SU-DHL-6 (cell line): ENCODE data around the gene B3GNT8.

ENCODE experiments used
- H2AFZ ChIP-seq: fragments of 200-600 bp; sonication (generic); 2 replicates; pipeline ENCODE4 v1.6.1; 2014; ENCODE audit warnings: low read depth, mild to moderate bottlenecking, moderate library complexity, mixed read lengths, antibody characterized with exemption, low read length; ENCODE audit not compliant: severe bottlenecking
- H3F3A ChIP-seq: fragments of 200-600 bp; shearing (Covaris generic); 2 replicates; pipeline ENCODE4 v1.6.0; 2016; ENCODE audit warnings: antibody characterized with exemption, mild to moderate bottlenecking; ENCODE audit not compliant: insufficient read depth
- H3K27ac ChIP-seq: fragments of 200-600 bp; sonication (generic); 2 replicates; pipeline ENCODE4 v1.5.1; 2016; ENCODE audit warnings: low read depth, mild to moderate bottlenecking, low read length, moderate library complexity, mixed read lengths
- H3K27me3 ChIP-seq: fragments of 200-600 bp; sonication (generic), shearing (Covaris generic); 2 replicates; pipeline ENCODE4 v1.6.0; 2014; ENCODE audit warnings: mild to moderate bottlenecking, low read length
- H3K36me3 ChIP-seq: fragments of 200-600 bp; sonication (generic); 2 replicates; pipeline ENCODE4 v1.6.1; 2014; ENCODE audit warnings: mild to moderate bottlenecking, low read length, mixed read lengths
- H3K4me2 ChIP-seq: fragments of 300-600, 200-600 bp; shearing (Covaris generic), sonication (generic); 2 replicates; pipeline ENCODE4 v1.6.0; 2014; ENCODE audit warnings: low read length, low read depth, mild to moderate bottlenecking; ENCODE audit not compliant: poor library complexity, severe bottlenecking
- H3K4me3 ChIP-seq: fragments of 200-600 bp; sonication (generic); 2 replicates; pipeline ENCODE4 v1.5.1; 2014; ENCODE audit warnings: antibody characterized with exemption, low read length, mild to moderate bottlenecking, mixed read lengths; ENCODE audit not compliant: insufficient read depth, poor library complexity, severe bottlenecking
- H3K79me2 ChIP-seq: fragments of 200-600 bp; sonication (generic); 2 replicates; pipeline ENCODE4 v1.6.1; 2014; ENCODE audit warnings: mild to moderate bottlenecking, low read length, moderate library complexity; ENCODE audit not compliant: insufficient read depth
- H3K9ac ChIP-seq: fragments of 200-600 bp; sonication (generic); 2 replicates; pipeline ENCODE4 v1.7.0; 2014; ENCODE audit warnings: mild to moderate bottlenecking, low read length
- H3K9me2 ChIP-seq: fragments of 200-600 bp; sonication (generic); replicated peaks from 2 replicates; pipeline ENCODE4 v1.6.1; 2014; ENCODE audit warnings: low read length; ENCODE audit not compliant: insufficient read depth
- H3K9me3 ChIP-seq: fragments of 200-600 bp; sonication (generic); 2 replicates; pipeline ENCODE4 v1.6.1; 2014; ENCODE audit warnings: low read length, mixed read lengths; ENCODE audit not compliant: insufficient read depth
- H4K20me1 ChIP-seq: fragments of 200-600 bp; sonication (generic); 2 replicates; pipeline ENCODE4 v1.6.1; 2014; ENCODE audit warnings: low read depth, mild to moderate bottlenecking, antibody characterized with exemption, low read length, moderate library complexity, mixed read lengths
- CTCF ChIP-seq: fragments of 200-600 bp; sonication (generic); IDR thresholded peaks from one replicate; pipeline ENCODE4 v1.5.1; 2017; ENCODE audit warnings: antibody characterized with exemption, mild to moderate bottlenecking, low read length, moderate library complexity; ENCODE audit not compliant: insufficient read depth, poor library complexity, severe bottlenecking
- EZH2phosphoT487 ChIP-seq: fragments of 200-600 bp; sonication (generic), shearing (Covaris generic); conservative IDR thresholded peaks from 2 replicates; pipeline ENCODE4 v1.6.1; 2018; ENCODE audit warnings: mild to moderate bottlenecking, antibody characterized with exemption, low read length, moderate library complexity, mixed read lengths

The B3GNT8 gene

GRCh38 chr19:41416194-41416674, 10.9 kb downstream of the B3GNT8 start:
- Histone ChIP-seq H4K20me1 (no peaks in the 10 kb centered on the region), H3K9ac (no peak overlapping the region), H3K79me2 (no peaks in the 10 kb centered on the region), H3K4me2 (no peak overlapping the region), H3F3A (no peaks in the 10 kb centered on the region), H3K4me3 (no peak overlapping the region), H2AFZ (no peak overlapping the region), H3K27me3 (no peaks in the 10 kb centered on the region), H3K36me3 (no peaks in the 10 kb centered on the region), H3K9me3 (no peaks in the 10 kb centered on the region), H3K27ac (no peak overlapping the region), H3K9me2 (no peaks in the 10 kb centered on the region)
- no peak for TF ChIP-seq EZH2phosphoT487
- TF ChIP-seq CTCF = no peak

GRCh38 chr19:41415154-41415571, 12.0 kb downstream of the B3GNT8 start:
- H3K27me3 ChIP-seq = no peaks in the 10 kb centered on the region
- no peaks in the 10 kb centered on the region for H3F3A ChIP-seq
- H3K4me3 ChIP-seq = no peak overlapping the region
- H3K27ac ChIP-seq = no peak overlapping the region
- no peak overlapping the region for H3K4me2 ChIP-seq
- no peak for TF ChIP-seq EZH2phosphoT487
- TF ChIP-seq CTCF = no peak
- no peaks in the 10 kb centered on the region for H3K79me2 ChIP-seq
- H3K9me3 ChIP-seq = no peaks in the 10 kb centered on the region
- no peaks in the 10 kb centered on the region for H3K36me3 ChIP-seq
- no peak overlapping the region for H2AFZ ChIP-seq
- H3K9ac ChIP-seq = no peak overlapping the region
- no peaks in the 10 kb centered on the region for H3K9me2 ChIP-seq
- no peaks in the 10 kb centered on the region for H4K20me1 ChIP-seq

GRCh38 chr19:41414461-41414860, 12.7 kb downstream of the B3GNT8 start:
- H2AFZ ChIP-seq = no peak overlapping the region
- H3K4me2 ChIP-seq = no peak overlapping the region
- H3K9me2 ChIP-seq = no peaks in the 10 kb centered on the region
- no peaks in the 10 kb centered on the region for H3K9me3 ChIP-seq
- TF ChIP-seq EZH2phosphoT487 = no peak
- TF ChIP-seq CTCF = no peak
- H3K27me3 ChIP-seq = no peaks in the 10 kb centered on the region
- no peaks in the 10 kb centered on the region for H3K36me3 ChIP-seq
- no peak overlapping the region for H3K9ac ChIP-seq
- no peaks in the 10 kb centered on the region for H3K79me2 ChIP-seq
- no peaks in the 10 kb centered on the region for H4K20me1 ChIP-seq
- no peaks in the 10 kb centered on the region for H3F3A ChIP-seq
- H3K4me3 ChIP-seq = no peak overlapping the region
- H3K27ac ChIP-seq = no peak overlapping the region

- Histone ChIP-seq H3K9me2 (no peaks in the 10 kb centered on the region), H4K20me1 (no peaks in the 10 kb centered on the region), H3K36me3 (no peaks in the 10 kb centered on the region), H3K9me3 (no peaks in the 10 kb centered on the region), H3K9ac (no peak overlapping the region), H3K4me2 (no peak overlapping the region), H3K27me3 (no peaks in the 10 kb centered on the region), H3K79me2 (no peaks in the 10 kb centered on the region), H3F3A (no peaks in the 10 kb centered on the region), H3K4me3 (no peak overlapping the region), H3K27ac (no peak overlapping the region), H2AFZ (no peak overlapping the region)
- TF ChIP-seq CTCF = no peak
- no peak for TF ChIP-seq EZH2phosphoT487
These were observed 13.2 kb downstream of the B3GNT8 start for GRCh38 chr19:41413947-41414346.
